ENCODE results near the gene NR6A1.

NR6A1 gene

DNA sequence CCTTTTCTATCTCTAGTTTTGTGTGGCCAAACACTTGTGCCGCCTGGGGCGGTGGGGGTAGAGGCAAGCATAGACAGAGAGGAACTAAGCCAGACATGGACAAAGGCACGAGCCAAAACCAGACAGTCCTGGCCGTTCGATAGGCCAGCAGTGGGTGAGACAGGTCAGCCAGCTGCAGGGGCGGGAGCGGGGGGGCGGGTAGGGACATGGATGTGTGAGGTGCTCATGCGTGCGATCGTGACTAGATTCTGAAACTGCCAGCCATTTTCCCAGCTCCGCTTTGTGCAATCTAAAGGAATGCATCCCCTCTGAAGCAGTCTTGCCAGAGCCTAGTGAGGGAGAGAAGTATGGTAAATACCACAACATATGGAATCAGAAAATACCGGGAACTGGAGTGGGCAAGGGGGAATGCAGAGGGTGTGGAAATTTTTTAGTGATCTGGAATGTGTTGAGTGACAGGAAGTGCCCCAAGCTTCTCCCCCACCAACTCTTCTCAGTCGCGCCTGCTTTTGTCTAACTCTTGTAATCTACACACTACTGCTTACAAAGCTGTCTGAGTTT is 111.9 kb downstream of the NR6A1 start:
- Histone ChIP-seq H3K27ac (peak overlapping the region; percentile 59 to 88), H3K4me3 (peak overlapping the region; percentile 81)
- no peak for TF ChIP-seq CTCF (IDR thresholded peaks at IDR 0.05)
- DNase-seq (ENCODE audit: low spot score), result peak; percentile 83

DNA sequence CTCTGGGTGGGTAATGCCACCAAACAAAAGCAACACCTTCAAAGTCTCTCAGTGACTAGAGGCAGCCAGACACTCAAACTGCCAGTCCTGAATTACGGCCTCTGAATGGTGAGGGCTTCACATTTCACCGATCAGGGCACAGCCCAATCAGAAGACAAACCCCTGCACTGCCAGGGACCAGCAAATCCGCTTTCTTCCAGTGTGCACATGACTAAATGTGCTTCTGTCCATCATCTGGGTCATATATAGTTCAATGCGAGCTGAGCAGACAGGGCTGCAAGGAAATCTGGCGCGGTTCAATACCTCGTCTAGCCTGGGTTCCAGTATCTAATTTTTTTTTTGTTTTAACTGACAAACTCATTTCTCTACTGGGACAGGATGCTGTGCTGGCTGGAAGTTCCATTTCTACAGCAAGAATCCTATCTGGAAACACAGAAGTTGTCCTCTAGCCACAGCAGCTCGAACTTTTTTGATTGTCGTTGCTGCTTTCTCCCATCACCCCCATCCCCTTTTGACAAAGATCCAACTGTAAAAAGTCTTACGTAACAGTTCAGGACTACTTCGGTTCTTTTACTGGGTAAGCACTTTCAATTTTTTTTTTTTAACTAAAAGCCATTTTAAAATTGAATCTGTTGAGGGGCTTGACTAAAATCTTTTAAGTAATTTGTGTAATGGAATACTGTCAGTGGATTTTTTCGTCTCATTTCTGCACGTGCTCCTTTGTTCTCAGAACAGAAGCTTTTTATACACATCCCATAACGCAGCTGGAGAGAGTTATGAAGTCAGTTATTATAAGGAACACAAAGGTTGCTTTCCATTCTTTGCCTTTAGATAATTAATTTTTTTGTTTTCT is 112.7 kb downstream of the NR6A1 start:
- H3K4me3 ChIP-seq, result peak overlapping the region; percentile 81
- no peak for TF ChIP-seq CTCF (IDR thresholded peaks at IDR 0.05)
- DNase-seq (ENCODE audit: low spot score), result peak; percentile 77
- H3K27ac ChIP-seq, result peak overlapping the region; percentile 59 to 88

DNA sequence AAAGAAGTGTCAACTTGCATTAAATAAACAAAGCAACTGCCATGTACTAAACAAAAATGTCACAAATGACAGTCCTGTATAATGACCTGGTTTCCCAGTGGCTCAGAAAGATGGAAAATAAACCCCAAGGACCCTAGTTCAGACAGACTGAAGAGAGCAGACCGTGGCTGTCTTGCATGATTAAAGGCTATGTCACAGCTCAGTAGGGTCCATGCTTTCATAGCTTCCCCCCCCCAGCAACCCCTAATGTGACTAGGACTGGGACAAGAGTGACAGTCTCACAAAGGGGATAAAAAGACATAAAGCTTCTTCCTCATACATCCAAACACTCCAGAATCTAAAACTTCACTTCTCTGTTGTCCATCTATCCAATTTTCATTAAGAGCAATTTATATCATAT is 113.6 kb downstream of the NR6A1 start:
- Histone ChIP-seq H3K27ac (peak overlapping the region; percentile 59 to 88), H3K4me3 (no peak overlapping the region)
- TF ChIP-seq CTCF (IDR thresholded peaks at IDR 0.05), result no peak
- no peak for DNase-seq (ENCODE audit: low spot score)

GRCh38 chr9:124654431-124654830 is 116.7 kb downstream of the NR6A1 start:
- Histone ChIP-seq H3K4me3 (no peak overlapping the region), H3K27ac (no peak overlapping the region)
- TF ChIP-seq CTCF (IDR thresholded peaks at IDR 0.05), result no peak
- DNase-seq (ENCODE audit: low spot score), result no peak

DNA sequence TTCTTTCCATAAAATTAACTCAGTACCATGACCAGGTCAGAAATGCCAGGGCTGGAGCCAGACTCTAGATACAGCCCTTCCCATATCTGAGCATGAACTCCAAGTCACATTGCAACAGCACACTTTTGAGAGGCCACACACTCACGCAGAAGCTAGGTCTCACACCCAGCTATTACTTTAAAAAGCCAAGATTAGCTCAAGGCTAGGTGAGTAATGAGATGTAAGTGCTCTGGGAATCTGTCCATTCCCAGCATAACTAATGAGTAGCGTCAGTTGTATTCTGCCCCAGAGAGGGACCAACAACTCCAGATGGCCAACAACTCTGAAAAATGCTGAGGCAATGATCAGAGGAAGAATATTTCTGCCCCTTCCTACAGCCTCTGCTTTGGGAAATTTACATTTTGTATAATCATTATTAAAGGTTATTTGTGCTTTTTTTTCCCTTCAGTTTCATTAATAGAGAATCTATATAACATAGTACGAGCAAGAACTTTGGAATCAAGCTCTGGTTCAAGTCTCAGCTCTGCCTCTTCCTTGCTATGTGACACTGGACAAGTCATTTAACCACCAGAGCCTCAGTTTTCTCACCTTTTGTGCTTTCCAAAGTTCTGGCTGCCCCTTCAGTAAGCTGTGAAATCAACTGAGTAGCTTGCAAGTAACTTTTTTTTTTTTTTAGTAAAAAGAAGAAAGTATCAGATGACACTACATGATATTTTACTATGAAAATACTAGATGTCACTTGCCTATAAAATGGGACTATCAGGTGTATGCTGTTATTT is 118.3 kb downstream of the NR6A1 start:
- no peak for DNase-seq (ENCODE audit: low spot score)
- Histone ChIP-seq H3K27ac (no peak overlapping the region), H3K4me3 (no peak overlapping the region)
- TF ChIP-seq CTCF (IDR thresholded peaks at IDR 0.05), result no peak

DNA sequence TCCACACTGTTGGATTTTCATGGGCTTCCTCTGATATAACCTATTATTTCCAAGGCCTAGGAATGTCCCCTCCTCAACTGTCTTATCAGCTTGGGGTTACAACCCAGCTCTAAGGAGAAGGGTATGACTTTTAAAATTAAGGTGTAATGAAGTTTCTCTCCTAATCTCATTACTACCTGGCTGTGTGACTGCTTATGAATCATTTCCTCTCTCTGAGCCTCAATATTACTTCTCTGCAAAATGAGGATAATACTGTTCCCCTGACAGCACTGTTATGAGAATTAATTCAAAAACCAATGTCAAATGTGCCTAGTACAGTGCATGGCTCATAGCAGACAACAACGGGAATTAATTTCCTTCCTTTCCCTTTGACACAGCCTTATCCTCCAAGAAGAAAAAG is 118.9 kb downstream of the NR6A1 start:
- no peak for DNase-seq (ENCODE audit: low spot score)
- TF ChIP-seq CTCF (IDR thresholded peaks at IDR 0.05), result no peak
- Histone ChIP-seq H3K4me3 (no peak overlapping the region), H3K27ac (no peak overlapping the region)

Data from coronary artery (tissue), 2 donors.